NCI-H1105 (cell line): Measurements from ENCODE around the gene NECTIN4.

Experiments used
- DNase-seq: peaks from one replicate; lab custom pipeline; 2025; lab: John Stamatoyannopoulos, UW

Gene NECTIN4

GRCh38 chr1:161111527-161111926, 22.2 kb upstream of the NECTIN4 start:
- DNase-seq: no peak

DNA sequence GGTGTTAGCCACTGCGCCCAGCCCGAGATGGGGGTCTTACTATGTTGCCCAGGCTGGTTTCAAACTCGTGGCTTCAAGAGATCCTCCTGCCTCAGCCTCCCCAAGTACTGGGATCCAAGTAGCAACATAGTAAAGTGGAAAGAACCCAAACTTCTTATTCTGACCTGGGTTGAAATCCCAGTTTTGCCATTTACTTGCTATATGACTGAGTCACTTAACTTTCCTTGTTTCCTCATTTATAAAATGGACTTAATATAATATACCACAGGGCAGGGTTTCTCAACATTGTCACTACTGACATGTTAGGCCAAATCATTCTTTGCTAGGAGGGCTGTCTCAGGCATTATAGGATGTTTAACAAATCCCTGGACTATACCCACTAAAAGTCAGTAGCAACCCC, 21.8 kb upstream of the NECTIN4 start:
- DNase-seq: no peak

GRCh38 chr1:161106431-161106830, 17.1 kb upstream of the NECTIN4 start:
- no peak for DNase-seq

GRCh38 chr1:161100556-161100955, 11.2 kb upstream of the NECTIN4 start:
- no peak for DNase-seq

DNA sequence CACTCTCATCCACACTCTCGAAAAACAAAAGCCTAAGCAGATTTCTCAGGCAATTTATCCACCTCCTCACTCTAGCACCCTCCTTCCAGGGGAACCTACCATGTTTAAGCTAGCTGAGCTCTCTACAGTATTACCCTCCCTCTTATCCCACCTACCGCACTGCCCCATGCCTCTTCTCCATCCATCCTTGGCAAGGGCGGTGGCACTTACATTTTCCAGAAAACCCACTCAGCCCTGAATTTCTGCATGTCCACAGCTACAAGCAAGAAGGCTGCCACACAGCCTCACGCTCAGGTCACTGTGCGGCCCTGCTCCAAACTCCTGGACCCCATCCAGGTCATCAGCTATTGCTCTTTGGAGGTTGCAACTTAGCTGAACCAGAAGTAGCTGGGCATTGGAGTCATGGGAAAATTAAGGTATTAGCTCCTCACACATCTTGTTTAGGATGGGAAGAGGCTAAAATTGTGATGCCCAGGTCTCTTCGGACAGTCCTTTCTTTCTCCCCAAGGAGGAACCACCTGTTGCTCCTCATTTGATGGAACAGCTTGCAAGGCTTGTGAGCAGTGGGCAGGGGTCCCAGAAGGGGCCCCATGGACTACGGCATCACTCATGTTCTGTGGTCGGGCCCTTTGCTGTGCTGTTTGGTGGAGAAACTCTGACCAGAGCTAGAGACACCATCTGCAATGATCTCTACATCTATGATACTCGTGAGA, 9.9 kb upstream of the NECTIN4 start:
- DNase-seq: no peak

DNA sequence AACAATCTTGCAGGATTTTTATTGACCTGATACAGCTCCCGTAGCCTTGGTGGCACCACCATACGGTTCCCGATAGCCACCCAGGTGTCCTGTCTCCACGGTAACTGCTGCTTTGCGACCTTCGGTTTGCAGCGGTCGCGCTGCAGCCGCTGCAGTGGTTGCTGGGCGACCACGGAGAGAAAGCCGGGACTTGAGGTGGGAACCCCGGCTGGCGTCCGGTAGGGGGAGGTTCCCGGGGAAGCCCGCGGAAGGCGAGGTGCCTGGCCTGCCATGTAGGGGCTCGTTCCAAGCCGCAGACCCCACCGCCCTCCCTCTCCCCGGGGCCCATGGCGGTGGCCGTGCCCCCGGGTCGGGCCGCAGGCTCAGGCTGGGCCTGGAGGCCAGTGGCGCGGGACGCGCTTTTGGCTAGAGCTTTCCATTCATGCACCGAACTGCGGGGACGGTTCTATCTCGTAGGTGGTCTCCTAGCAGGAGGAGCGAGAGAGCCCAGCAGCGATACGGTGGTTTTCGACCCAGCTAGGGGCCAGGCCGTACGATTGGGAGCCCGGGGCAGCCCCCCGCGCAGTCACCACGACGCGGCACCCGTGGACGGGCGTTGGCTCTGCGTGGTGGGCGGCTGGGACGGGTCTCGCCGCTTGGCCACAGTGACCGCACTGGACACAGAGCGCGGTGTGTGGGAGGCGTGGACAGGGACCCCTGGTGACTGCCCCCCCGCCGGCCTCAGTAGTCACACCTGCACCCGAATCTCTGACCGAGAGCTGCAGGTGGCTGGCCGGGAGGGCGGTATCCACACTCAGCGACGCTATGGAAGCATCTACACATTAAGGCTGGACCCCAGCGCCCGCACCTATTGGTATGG, 9.1 kb upstream of the NECTIN4 start, which contains the start of gene KLHDC9:
KLHDC9 (plus strand) TSS at position 152 of the 859 bp plus-strand sequence; CDS start at position 327, 175 bp downstream.
- peak; percentile 96 for DNase-seq

DNA sequence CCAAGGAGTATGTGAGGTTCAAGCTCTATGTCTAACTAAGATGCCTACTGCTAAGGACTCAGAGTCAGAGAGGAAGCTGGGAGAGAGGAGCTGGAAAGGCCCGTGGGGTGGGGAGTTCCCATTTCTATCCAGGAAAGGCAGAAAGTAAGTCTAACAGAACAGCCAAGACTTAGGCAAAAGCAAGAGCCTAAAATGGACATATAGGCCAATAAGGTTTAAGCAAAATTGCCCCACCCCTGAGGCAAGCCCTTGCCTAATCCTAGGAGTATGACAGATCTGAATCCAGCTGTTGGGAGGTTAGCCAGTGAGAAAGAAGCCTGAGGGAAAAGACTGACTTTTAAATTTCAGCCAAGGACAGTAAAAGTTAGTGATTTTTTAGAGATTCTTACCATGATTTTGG, 7.2 kb upstream of the NECTIN4 start:
- no peak for DNase-seq

DNA sequence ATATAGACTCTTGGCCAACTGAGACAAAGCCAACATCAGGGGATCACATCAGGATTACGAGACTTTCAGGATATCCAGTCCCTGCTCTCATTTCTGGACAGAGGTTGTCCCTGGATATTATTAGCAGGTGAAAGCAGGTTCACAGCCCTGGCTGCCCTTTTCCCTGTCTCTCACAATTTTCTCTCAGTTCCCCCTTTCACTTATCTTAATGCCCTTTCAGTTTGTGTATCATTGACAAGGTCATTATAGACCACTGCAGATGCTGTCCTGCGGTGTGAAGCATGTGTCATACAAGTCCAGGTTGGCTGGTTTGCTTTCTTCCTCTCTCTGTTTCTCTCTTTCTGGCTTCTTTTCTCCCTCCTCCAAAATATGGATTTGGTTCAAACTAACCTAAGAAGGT, 6.7 kb upstream of the NECTIN4 start:
- no peak for DNase-seq

DNA sequence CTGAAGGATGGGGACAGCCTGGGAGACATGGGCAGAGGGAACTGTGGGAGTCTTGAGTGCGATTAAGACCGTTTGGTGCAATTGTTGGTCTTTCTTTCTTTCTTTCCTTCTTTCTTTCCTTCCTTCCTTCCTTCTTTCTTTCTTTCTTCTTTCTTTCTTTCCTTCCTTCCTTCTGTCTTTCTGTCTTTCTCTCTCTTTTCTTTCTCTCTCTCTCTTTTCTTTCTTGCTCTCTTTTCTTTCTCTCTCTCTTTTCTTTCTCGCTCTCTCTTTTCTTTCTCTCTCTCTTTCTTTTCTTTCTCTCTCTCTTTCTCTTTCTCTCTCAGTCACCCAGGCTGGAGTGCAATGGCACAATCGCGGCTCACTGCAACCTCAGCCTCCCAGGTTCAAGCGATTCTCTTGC, 5.9 kb upstream of the NECTIN4 start:
- DNase-seq: no peak

GRCh38 chr1:161094481-161094880, 5.1 kb upstream of the NECTIN4 start:
- no peak for DNase-seq

- no peak for DNase-seq
Measured at GRCh38 chr1:161092621-161093028, 3.3 kb upstream of the NECTIN4 start.

GRCh38 chr1:161091796-161092507, 2.6 kb upstream of the NECTIN4 start:
- no peak for DNase-seq

DNA sequence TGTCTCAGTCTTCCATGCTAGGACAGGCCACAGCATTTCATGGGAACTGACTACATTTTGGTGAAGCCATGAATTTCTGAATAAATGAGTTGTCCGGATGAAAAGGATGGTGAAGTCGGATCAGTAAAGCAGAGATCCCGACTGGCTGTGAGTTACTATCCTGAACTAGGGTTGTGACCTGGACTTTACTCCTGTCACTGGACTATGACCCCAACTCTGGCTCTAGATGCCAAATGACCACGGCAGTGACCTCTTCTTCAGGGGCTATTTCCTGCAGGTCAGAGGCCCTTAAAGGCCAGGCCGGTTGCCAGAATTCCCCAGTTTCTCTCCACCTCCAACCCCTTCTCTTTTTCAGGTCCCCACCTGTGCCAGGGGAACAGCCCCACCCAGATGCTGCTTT, 1.7 kb upstream of the NECTIN4 start:
- no peak for DNase-seq

DNA sequence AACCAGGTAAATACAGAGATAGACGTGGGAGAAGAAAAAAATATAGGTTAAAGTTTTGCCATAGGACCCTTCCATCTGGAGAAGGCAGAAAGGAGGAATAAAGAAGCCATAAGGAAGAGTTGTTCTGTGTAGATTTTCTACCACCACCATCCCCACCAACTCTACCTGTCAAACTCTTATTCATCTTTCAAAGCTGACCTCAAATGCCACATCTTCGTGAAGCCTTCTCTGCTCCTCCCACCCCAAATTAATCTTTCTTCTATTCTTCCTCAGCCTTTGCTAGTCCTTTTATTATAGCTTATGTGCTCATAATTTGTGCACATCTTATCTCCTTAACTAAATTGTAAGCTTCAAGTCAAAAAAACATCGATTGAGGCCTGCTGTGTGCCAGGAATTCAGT, 1.3 kb upstream of the NECTIN4 start:
- DNase-seq: no peak

- DNase-seq: no peak
Measured at GRCh38 chr1:161089938-161090337, 580 bp upstream of the NECTIN4 start.

DNA sequence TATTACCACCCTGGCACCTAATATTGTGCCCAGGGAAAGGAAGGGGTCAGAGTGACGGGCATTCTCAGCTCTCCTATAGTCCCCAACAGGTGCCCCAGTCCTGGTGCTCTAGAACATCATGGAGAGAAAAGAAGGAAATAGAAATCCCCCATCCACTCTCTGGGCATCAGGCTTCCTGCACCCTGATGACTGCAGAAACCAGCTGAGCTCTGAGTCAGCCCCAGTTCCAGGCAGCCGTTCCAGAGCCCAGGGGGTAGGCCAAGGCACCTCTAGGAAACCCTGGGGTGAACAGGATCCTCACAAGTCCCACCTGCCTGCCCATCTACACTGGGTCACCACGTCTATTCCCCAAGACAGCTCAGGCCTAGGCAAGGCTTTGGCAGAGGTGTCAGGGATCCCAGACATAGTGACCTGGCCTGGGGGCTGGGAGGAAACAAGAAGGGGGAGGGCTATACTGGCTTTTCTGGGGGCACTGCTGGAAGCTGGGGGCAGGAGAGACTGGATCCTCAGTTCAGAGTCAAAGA, 709 bp downstream of the NECTIN4 start:
- no peak for DNase-seq

DNA sequence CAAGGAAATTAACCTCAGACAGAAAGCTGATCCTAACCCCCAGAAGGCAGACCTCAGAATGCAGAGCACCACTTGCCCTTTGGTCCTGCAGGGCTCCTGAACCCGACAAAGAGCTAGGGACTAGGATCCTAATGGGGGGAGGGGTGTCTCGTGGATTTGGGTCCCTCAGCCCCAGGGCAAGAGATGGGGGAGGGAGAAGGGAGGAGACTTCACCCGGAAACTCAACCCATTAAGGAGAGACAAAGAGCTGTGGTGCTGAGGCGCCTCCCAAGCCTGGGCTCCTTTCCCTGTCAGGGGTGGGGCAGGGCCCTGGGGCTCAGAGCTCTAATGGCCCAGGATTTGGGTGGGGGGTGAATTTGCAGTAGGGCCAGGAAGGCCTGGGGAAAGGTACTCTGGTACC, 2.9 kb downstream of the NECTIN4 start:
- DNase-seq: no peak

- DNase-seq: no peak
Measured at GRCh38 chr1:161085165-161085564, 4.2 kb downstream of the NECTIN4 start.

- no peak for DNase-seq
Measured at GRCh38 chr1:161084597-161084988, 4.8 kb downstream of the NECTIN4 start.

- DNase-seq: no peak
Measured at GRCh38 chr1:161083748-161084596, 5.4 kb downstream of the NECTIN4 start.

DNA sequence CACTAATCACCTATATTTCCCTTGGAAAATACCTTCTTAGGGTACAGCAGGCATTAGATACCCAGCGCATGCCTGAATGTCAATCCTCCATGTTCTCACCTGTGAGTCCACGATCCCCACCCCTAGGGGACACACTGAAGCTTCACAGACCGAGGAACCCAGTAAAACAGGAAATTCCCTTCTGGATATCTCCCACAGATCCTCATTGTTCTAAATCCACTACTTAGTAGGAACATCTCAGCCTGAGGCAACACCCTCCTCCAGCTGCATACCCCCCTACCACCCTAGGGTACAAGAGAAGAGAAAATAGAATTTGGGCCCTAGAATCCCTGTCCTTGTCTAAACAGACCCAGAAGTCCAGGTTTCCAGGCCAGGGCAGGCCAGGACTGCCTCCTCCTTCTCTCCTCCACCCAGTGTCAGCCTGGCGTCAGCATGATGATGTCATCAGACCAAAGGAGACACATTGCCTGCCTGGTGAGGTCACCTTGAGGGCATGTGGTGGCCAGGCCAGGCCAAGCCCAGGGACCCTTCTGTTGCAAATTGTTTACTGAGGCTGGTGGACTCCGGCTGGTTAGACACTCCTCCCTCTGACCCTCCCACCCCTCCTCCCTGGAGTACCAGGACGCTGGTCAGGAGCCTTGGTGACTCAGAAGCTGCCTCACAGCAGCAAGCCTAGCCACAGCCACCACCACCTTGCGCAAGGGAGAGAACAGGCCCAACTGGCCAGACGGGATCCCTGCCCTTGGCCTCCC, 6.2 kb downstream of the NECTIN4 start:
- DNase-seq: no peak
